Kidney epithelial cell (primary cell): Measurements from ENCODE around the gene AGT. TPM values are rescaled to one million over a fixed set of nuclear protein-coding genes. Genes with fewer than 3 reads are reported as not detected.
"Not testable (repeated sequence)": the region's sequence is repeated elsewhere in the genome, so short reads cannot be mapped to it uniquely, and the experiment has no call there.

Experiments used
- DNase-seq: peaks from one replicate; pipeline ENCODE4 v3.0.0-alpha.2; 2010; ENCODE audit warnings: low read depth
- H3K27me3 ChIP-seq: 2 replicates; pipeline ENCODE4 v1.6.0; 2011; ENCODE audit warnings: low read length; ENCODE audit not compliant: control insufficient read depth, insufficient read depth
- H3K36me3 ChIP-seq: 2 replicates; pipeline ENCODE4 v1.5.1; 2011; ENCODE audit warnings: low read length; ENCODE audit not compliant: control insufficient read depth, insufficient read depth
- H3K4me3 ChIP-seq: 2 replicates; pipeline ENCODE4 v1.5.1; 2011; ENCODE audit warnings: low read depth, mild to moderate bottlenecking, control low read depth, low read length
- total RNA-seq: library from RNA; depleted of rRNA; stranded (reverse); fragments of >200 nt; gene quantifications from 2 replicates; pipeline ENCODE4 v1.2.3, GENCODE V29; 2015
- TF ChIP-seq, protein P1 (sequence below): IDR thresholded peaks from 2 replicates; pipeline ENCODE4 v1.5.1; 2011; ENCODE audit warnings: mild to moderate bottlenecking, moderate library complexity, low read length, control low read depth, inconsistent platforms; ENCODE audit not compliant: insufficient read depth, poor library complexity, severe bottlenecking

AGT gene
- total RNA-seq, 1 donor from 2014 or later = 3.9 TPM

GRCh38 chr1:230725256-230726012 is 11.5 kb upstream of the AGT start:
- Histone ChIP-seq H3K27me3 (peaks cover 3% of the 10 kb centered on the region), H3K36me3 (no peaks in the 10 kb centered on the region), H3K4me3 (no peak overlapping the region)
- TF ChIP-seq, protein P1, sequence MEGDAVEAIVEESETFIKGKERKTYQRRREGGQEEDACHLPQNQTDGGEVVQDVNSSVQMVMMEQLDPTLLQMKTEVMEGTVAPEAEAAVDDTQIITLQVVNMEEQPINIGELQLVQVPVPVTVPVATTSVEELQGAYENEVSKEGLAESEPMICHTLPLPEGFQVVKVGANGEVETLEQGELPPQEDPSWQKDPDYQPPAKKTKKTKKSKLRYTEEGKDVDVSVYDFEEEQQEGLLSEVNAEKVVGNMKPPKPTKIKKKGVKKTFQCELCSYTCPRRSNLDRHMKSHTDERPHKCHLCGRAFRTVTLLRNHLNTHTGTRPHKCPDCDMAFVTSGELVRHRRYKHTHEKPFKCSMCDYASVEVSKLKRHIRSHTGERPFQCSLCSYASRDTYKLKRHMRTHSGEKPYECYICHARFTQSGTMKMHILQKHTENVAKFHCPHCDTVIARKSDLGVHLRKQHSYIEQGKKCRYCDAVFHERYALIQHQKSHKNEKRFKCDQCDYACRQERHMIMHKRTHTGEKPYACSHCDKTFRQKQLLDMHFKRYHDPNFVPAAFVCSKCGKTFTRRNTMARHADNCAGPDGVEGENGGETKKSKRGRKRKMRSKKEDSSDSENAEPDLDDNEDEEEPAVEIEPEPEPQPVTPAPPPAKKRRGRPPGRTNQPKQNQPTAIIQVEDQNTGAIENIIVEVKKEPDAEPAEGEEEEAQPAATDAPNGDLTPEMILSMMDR = no peak
- DNase-seq = no peak

- H3K36me3 ChIP-seq, DNase-seq, H3K4me3 ChIP-seq, H3K27me3 ChIP-seq: not testable (repeated sequence)
Observed at GRCh38 chr1:230721849-230722522, 8.1 kb upstream of the AGT start.

DNA sequence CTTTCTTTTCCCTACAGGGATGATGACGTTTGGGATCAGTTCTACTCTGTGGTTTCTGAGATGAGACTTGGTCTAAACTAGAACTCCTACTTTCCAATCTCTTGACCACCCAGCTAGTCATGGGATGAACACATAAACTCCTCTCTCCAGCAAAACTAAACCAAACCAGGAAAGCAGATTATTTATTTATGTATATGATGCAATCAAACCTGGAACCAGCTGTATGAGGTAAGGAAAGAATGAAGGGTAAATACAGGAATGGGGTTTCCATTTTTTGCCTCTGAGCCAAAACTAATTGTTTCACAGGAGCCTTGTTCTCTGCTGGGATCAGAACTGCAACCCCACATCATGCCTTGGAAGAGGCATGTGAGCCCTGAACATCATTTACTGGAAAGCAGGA is 3.3 kb upstream of the AGT start:
- H3K4me3 ChIP-seq = no peak overlapping the region
- no peaks in the 10 kb centered on the region for H3K27me3 ChIP-seq
- no peaks in the 10 kb centered on the region for H3K36me3 ChIP-seq
- DNase-seq = no peak
- TF ChIP-seq, protein P1 = no peak

DNA sequence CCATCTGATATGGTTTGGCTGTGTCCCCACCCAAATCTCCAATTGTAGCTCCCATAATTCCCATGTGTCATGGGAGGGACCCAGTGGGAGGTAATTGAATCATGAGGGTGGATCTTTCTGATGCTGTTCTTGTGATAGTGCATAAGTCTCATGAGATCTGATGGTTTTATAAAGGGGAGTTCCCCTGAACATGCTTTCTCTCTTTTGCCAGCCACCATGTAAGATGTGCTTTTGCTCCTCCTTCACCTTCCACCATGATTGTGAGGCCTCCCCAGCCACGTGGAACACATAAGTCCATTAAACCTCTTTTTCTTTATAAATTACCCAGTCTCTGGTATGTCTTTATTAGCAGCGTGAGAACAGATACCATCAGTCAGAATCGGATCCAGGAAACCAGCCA is 2.5 kb upstream of the AGT start:
- not testable (repeated sequence) for H3K27me3 ChIP-seq, DNase-seq, H3K36me3 ChIP-seq, H3K4me3 ChIP-seq

- DNase-seq = no peak
- Histone ChIP-seq H3K36me3 (no peaks in the 10 kb centered on the region), H3K27me3 (no peaks in the 10 kb centered on the region), H3K4me3 (no peak overlapping the region)
- TF ChIP-seq, protein P1 = no peak
Observed at GRCh38 chr1:230715510-230715909, 1.6 kb upstream of the AGT start.

DNA sequence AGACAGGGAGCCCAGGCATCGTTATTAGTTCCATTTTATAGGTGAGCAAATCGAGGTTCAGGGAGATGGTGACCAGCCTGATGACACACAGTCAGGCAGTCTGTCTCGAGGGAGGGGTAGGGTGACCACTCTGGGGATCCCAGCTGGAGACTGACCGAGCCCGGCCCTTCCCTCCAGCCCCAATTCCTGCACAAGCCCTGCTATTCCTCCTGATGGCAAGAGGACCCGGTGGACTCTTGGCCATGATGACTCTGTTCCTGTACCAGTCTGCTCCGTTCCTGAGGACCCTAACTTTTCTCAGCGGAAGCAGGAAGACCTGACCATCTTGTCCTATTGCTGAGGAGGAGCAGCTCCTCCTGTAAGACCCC is 391 bp downstream of the AGT start:
- DNase-seq = no peak
- TF ChIP-seq, protein P1 = no peak

GRCh38 chr1:230713138-230713537 is 784 bp downstream of the AGT start:
- no peaks in the 10 kb centered on the region for H3K27me3 ChIP-seq
- H3K4me3 ChIP-seq = no peak overlapping the region
- no peaks in the 10 kb centered on the region for H3K36me3 ChIP-seq
- no peak for DNase-seq
- TF ChIP-seq, protein P1 = no peak

More for the DNA sequence above, 391 bp downstream of the AGT start:
- Histone ChIP-seq H3K4me3 (no peak overlapping the region), H3K36me3 (no peaks in the 10 kb centered on the region), H3K27me3 (no peaks in the 10 kb centered on the region)
